GM19023 (cell line): ENCODE results near the gene RABGAP1L.
"Not testable (repeated sequence)": the region's sequence is repeated elsewhere in the genome, so short reads cannot be mapped to it uniquely, and the experiment has no call there.

ENCODE experiments used
- ATAC-seq: cut with Tn5 transposase; IDR thresholded peaks from one replicate; pipeline ENCODE4 v1.9.1; 2021; ENCODE audit warnings: mild to moderate bottlenecking, moderate library complexity; ENCODE audit not compliant: unreplicated experiment

Gene RABGAP1L

GRCh38 chr1:174426153-174426552 lies 266.8 kb downstream of the RABGAP1L start:
- ATAC-seq: no peak

GRCh38 chr1:174428033-174428432 lies 268.7 kb downstream of the RABGAP1L start:
- ATAC-seq: no peak

GRCh38 chr1:174428739-174429138 lies 269.4 kb downstream of the RABGAP1L start:
- ATAC-seq: no peak

GRCh38 chr1:174433451-174433850 lies 274.1 kb downstream of the RABGAP1L start:
- ATAC-seq: no peak

- ATAC-seq: no peak
These were observed 286.0 kb downstream of the RABGAP1L start for GRCh38 chr1:174445351-174445750.

- no peak for ATAC-seq
These were observed 286.5 kb downstream of the RABGAP1L start for GRCh38 chr1:174445817-174446216.

GRCh38 chr1:174447866-174448530 lies 288.7 kb downstream of the RABGAP1L start, which contains the start of gene GPR52:
GPR52 (plus strand) TSS chr1:174447964; CDS start chr1:174448112, 148 bp downstream.
- ATAC-seq: no peak

GRCh38 chr1:174448531-174448883 lies 289.2 kb downstream of the RABGAP1L start:
- no peak for ATAC-seq

GRCh38 chr1:174448974-174449373 lies 289.7 kb downstream of the RABGAP1L start:
- ATAC-seq: no peak

GRCh38 chr1:174451408-174451807 lies 292.1 kb downstream of the RABGAP1L start:
- ATAC-seq: no peak

- no peak for ATAC-seq
These were observed 306.5 kb downstream of the RABGAP1L start for GRCh38 chr1:174465855-174466254.

GRCh38 chr1:174466607-174467006 lies 307.3 kb downstream of the RABGAP1L start:
- ATAC-seq: no peak

- no peak for ATAC-seq
These were observed 309.7 kb downstream of the RABGAP1L start for GRCh38 chr1:174469052-174469451.

- ATAC-seq: no peak
These were observed 310.4 kb downstream of the RABGAP1L start for GRCh38 chr1:174469687-174470086.

GRCh38 chr1:174479281-174479680 lies 320.0 kb downstream of the RABGAP1L start:
- no peak for ATAC-seq

- ATAC-seq: no peak
These were observed 321.0 kb downstream of the RABGAP1L start for GRCh38 chr1:174480324-174480723.

- ATAC-seq: no peak
These were observed 332.3 kb downstream of the RABGAP1L start for GRCh38 chr1:174491606-174492005.

GRCh38 chr1:174497478-174497877 lies 338.2 kb downstream of the RABGAP1L start:
- ATAC-seq: no peak

GRCh38 chr1:174516755-174517154 lies 357.4 kb downstream of the RABGAP1L start:
- not testable (repeated sequence) for ATAC-seq

- no peak for ATAC-seq
These were observed 360.5 kb downstream of the RABGAP1L start for GRCh38 chr1:174519844-174520243.

- no peak for ATAC-seq
These were observed 372.4 kb downstream of the RABGAP1L start for GRCh38 chr1:174531751-174532150.

- no peak for ATAC-seq
These were observed 375.5 kb downstream of the RABGAP1L start for GRCh38 chr1:174534789-174535188.

- no peak for ATAC-seq
These were observed 375.9 kb downstream of the RABGAP1L start for GRCh38 chr1:174535207-174535606.
